ENCODE results near the gene POTEH.
"Not testable (repeated sequence)": the region's sequence is repeated elsewhere in the genome, so short reads cannot be mapped to it uniquely, and the experiment has no call there.

DNA sequence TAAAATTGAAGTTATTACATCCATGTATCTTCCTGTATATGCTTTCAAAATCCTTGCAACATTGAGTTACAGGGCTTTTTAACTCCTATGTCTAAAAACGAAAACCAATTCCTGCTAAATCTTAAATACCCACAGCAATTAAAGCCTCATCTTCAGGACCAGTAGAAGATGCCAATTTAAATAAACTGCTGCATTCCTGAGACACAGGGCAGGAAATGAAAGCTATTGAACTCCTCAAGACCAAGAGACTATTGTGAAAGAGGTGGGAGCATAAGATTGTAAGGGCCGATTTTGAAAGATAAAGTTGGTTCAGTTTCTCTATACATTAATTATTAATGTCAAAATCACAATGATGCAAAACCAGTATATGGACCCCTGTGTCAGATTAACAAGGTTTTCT, 28.7 kb upstream of the POTEH start:
- TF ChIP-seq SP1 (IDR thresholded peaks at IDR 0.05; ENCODE audit: low read depth); POLR2A (IDR thresholded peaks at IDR 0.05; ENCODE audit: borderline replicate concordance, extremely low read depth, insufficient read depth, insufficient read length): not testable (repeated sequence)
- TF ChIP-seq, protein P1, sequence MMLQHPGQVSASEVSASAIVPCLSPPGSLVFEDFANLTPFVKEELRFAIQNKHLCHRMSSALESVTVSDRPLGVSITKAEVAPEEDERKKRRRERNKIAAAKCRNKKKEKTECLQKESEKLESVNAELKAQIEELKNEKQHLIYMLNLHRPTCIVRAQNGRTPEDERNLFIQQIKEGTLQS (IDR thresholded peaks at IDR 0.05), result not testable (repeated sequence)
- TF ChIP-seq, protein P2, sequence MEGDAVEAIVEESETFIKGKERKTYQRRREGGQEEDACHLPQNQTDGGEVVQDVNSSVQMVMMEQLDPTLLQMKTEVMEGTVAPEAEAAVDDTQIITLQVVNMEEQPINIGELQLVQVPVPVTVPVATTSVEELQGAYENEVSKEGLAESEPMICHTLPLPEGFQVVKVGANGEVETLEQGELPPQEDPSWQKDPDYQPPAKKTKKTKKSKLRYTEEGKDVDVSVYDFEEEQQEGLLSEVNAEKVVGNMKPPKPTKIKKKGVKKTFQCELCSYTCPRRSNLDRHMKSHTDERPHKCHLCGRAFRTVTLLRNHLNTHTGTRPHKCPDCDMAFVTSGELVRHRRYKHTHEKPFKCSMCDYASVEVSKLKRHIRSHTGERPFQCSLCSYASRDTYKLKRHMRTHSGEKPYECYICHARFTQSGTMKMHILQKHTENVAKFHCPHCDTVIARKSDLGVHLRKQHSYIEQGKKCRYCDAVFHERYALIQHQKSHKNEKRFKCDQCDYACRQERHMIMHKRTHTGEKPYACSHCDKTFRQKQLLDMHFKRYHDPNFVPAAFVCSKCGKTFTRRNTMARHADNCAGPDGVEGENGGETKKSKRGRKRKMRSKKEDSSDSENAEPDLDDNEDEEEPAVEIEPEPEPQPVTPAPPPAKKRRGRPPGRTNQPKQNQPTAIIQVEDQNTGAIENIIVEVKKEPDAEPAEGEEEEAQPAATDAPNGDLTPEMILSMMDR (IDR thresholded peaks at IDR 0.05 in 2 of 3, conservative IDR thresholded peaks at IDR 0.05 in 1 of 3; ENCODE audit: borderline replicate concordance in 1 of 3, insufficient read depth in 1 of 3, low read depth in 2 of 3, low read length in 2 of 3), result not testable (repeated sequence)

Data from HCT116 (cell line).